CMK (cell line): ENCODE results near the gene CFAP91.

Source experiments
- DNase-seq: peaks from one replicate; pipeline ENCODE4 v3.0.0-alpha.2; 2010; ENCODE audit warnings: low read depth

The CFAP91 gene

GRCh38 chr3:119743921-119744320 lies 41.1 kb downstream of the CFAP91 start:
- DNase-seq: no peak

GRCh38 chr3:119745942-119746341 lies 43.1 kb downstream of the CFAP91 start:
- DNase-seq: no peak

- DNase-seq: no peak
Observed at GRCh38 chr3:119746423-119746822, 43.6 kb downstream of the CFAP91 start.

GRCh38 chr3:119747357-119747756 lies 44.5 kb downstream of the CFAP91 start:
- DNase-seq: no peak

- no peak for DNase-seq
Observed at GRCh38 chr3:119748991-119749390, 46.2 kb downstream of the CFAP91 start.

- DNase-seq: no peak
Observed at GRCh38 chr3:119751423-119751822, 48.6 kb downstream of the CFAP91 start.
